ENCODE results near the gene BORCS8. TPM values are rescaled to one million over a fixed set of nuclear protein-coding genes. Genes with fewer than 3 reads are reported as not detected.

BORCS8 gene
- total and polyA plus RNA-seq, 2 of the 13 experiments (the other 11 are each of a cell fraction or from before 2014, with no cell fraction given), result 9.6 to 13.3 TPM

DNA sequence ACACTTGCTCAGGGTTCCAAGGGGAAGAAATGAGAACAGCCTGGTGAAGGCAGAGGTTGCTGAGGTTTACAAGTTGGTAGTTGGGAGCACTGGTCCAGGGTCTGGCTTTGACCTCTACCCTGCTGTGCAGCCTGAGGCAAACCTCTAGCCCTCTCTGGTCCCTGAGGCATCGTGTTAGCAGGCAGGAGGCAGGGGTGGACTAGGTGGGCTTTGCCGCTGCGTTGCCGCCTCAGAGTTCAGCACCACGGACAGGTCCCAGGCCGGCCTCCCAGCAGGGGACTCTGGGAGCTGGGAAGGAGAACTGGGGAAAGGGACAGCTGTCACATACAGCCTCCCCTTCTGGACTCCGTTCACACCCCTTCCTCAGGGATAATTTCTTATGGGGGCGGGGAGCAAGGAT lies 22.9 kb upstream of the BORCS8 start (continued):
- no peak for TF ChIP-seq FOXP1 (IDR thresholded peaks at IDR 0.05)
- TF ChIP-seq FOXP1 (CRISPR knock-in tag; IDR thresholded peaks at IDR 0.05), result no peak
- TF ChIP-seq, protein P1, sequence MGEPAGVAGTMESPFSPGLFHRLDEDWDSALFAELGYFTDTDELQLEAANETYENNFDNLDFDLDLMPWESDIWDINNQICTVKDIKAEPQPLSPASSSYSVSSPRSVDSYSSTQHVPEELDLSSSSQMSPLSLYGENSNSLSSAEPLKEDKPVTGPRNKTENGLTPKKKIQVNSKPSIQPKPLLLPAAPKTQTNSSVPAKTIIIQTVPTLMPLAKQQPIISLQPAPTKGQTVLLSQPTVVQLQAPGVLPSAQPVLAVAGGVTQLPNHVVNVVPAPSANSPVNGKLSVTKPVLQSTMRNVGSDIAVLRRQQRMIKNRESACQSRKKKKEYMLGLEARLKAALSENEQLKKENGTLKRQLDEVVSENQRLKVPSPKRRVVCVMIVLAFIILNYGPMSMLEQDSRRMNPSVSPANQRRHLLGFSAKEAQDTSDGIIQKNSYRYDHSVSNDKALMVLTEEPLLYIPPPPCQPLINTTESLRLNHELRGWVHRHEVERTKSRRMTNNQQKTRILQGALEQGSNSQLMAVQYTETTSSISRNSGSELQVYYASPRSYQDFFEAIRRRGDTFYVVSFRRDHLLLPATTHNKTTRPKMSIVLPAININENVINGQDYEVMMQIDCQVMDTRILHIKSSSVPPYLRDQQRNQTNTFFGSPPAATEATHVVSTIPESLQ (CRISPR knock-in tag; conservative IDR thresholded peaks at IDR 0.05), result no peak
- TF ChIP-seq NCOR1 (IDR thresholded peaks at IDR 0.05; ENCODE audit: borderline replicate concordance, low read length), result no peak
- no peak for TF ChIP-seq KDM4B (CRISPR knock-in tag; IDR thresholded peaks at IDR 0.05)
- no peak for TF ChIP-seq ZMYM2 (CRISPR knock-in tag; IDR thresholded peaks at IDR 0.05)
- TF ChIP-seq, protein P2, sequence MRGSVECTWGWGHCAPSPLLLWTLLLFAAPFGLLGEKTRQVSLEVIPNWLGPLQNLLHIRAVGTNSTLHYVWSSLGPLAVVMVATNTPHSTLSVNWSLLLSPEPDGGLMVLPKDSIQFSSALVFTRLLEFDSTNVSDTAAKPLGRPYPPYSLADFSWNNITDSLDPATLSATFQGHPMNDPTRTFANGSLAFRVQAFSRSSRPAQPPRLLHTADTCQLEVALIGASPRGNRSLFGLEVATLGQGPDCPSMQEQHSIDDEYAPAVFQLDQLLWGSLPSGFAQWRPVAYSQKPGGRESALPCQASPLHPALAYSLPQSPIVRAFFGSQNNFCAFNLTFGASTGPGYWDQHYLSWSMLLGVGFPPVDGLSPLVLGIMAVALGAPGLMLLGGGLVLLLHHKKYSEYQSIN (CRISPR knock-in tag; IDR thresholded peaks at IDR 0.05; ENCODE audit: borderline replicate concordance), result no peak
- TF ChIP-seq, protein P3, sequence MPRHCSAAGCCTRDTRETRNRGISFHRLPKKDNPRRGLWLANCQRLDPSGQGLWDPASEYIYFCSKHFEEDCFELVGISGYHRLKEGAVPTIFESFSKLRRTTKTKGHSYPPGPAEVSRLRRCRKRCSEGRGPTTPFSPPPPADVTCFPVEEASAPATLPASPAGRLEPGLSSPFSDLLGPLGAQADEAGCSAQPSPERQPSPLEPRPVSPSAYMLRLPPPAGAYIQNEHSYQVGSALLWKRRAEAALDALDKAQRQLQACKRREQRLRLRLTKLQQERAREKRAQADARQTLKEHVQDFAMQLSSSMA (CRISPR knock-in tag; IDR thresholded peaks at IDR 0.05), result 0 out of 2 replicates have a peak, but pooled peaks have one; percentile 41
- no peak for TF ChIP-seq NR2F1 (CRISPR knock-in tag; IDR thresholded peaks at IDR 0.05)
- TF ChIP-seq ZNF124 (CRISPR knock-in tag; IDR thresholded peaks at IDR 0.05), result 0 out of 2 replicates have a peak, but pooled peaks have one; percentile 50
- no peak for TF ChIP-seq RBAK (CRISPR knock-in tag; IDR thresholded peaks at IDR 0.05)
- peak; percentile 40; the same call in 1 of the 2 replicates for TF ChIP-seq RARA (CRISPR knock-in tag; IDR thresholded peaks at IDR 0.05)
- no peak for TF ChIP-seq SNRNP70 (IDR thresholded peaks at IDR 0.05; ENCODE audit: low read depth, low read length)
- no peak for TF ChIP-seq HDAC6 (IDR thresholded peaks at IDR 0.05; ENCODE audit: low read depth, low read length)
- TF ChIP-seq, protein P4, sequence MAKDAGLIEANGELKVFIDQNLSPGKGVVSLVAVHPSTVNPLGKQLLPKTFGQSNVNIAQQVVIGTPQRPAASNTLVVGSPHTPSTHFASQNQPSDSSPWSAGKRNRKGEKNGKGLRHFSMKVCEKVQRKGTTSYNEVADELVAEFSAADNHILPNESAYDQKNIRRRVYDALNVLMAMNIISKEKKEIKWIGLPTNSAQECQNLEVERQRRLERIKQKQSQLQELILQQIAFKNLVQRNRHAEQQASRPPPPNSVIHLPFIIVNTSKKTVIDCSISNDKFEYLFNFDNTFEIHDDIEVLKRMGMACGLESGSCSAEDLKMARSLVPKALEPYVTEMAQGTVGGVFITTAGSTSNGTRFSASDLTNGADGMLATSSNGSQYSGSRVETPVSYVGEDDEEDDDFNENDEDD (CRISPR knock-in tag; IDR thresholded peaks at IDR 0.05; ENCODE audit: borderline replicate concordance), result no peak
- TF ChIP-seq SETDB1 (CRISPR knock-in tag; IDR thresholded peaks at IDR 0.05; ENCODE audit: borderline replicate concordance), result no peak
- TF ChIP-seq NCOA5 (CRISPR knock-in tag; IDR thresholded peaks at IDR 0.05), result no peak
- peak; percentile 43; the same call in 1 of the 2 replicates for TF ChIP-seq GATAD2A (CRISPR knock-in tag; IDR thresholded peaks at IDR 0.05)
- TF ChIP-seq, protein P5, sequence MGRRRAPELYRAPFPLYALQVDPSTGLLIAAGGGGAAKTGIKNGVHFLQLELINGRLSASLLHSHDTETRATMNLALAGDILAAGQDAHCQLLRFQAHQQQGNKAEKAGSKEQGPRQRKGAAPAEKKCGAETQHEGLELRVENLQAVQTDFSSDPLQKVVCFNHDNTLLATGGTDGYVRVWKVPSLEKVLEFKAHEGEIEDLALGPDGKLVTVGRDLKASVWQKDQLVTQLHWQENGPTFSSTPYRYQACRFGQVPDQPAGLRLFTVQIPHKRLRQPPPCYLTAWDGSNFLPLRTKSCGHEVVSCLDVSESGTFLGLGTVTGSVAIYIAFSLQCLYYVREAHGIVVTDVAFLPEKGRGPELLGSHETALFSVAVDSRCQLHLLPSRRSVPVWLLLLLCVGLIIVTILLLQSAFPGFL (CRISPR knock-in tag; IDR thresholded peaks at IDR 0.05), result no peak
- no peak for TF ChIP-seq SSRP1 (CRISPR knock-in tag; IDR thresholded peaks at IDR 0.05)
- no peak for TF ChIP-seq ZNF24 (IDR thresholded peaks at IDR 0.05)
- no peak for TF ChIP-seq RFX3 (CRISPR knock-in tag; IDR thresholded peaks at IDR 0.05)
- TF ChIP-seq JDP2 (CRISPR knock-in tag; IDR thresholded peaks at IDR 0.05; ENCODE audit: borderline replicate concordance), result no peak
- no peak; the same call in 1 of the 2 replicates for TF ChIP-seq ARNT2 (CRISPR knock-in tag; IDR thresholded peaks at IDR 0.05; ENCODE audit: low read depth)
- 0 out of 2 replicates have a peak, but pooled peaks have one; percentile 68 for TF ChIP-seq MIXL1 (CRISPR knock-in tag; IDR thresholded peaks at IDR 0.05)
- no peak for TF ChIP-seq IKZF1 (IDR thresholded peaks at IDR 0.05)
- TF ChIP-seq KLF9 (CRISPR knock-in tag; IDR thresholded peaks at IDR 0.05; ENCODE audit: low read depth), result no peak
- TF ChIP-seq ZNF44 (CRISPR knock-in tag; IDR thresholded peaks at IDR 0.05), result no peak
